WTC11 (cell line): ENCODE measurements around the gene NAGLU. TPM values are rescaled to one million over a fixed set of nuclear protein-coding genes. Genes with fewer than 3 reads are reported as not detected.

ENCODE experiments used
- AFF4 ChIP-seq: sonication (generic); formaldehyde crosslinking; IDR thresholded peaks from 2 replicates; pipeline ENCODE4 v1.8.1; 2023; ENCODE audit warnings: mild to moderate bottlenecking, missing genetic modification reagents, borderline replicate concordance
- ATF1 ChIP-seq: sonication (generic); formaldehyde crosslinking; IDR thresholded peaks from 2 replicates; pipeline ENCODE4 v1.8.1; 2023; ENCODE audit warnings: mild to moderate bottlenecking, moderate library complexity, missing genetic modification reagents
- ATF3 ChIP-seq: sonication (generic); formaldehyde crosslinking; conservative IDR thresholded peaks from 2 replicates; pipeline ENCODE4 v1.8.1; 2022; ENCODE audit warnings: mild to moderate bottlenecking, missing genetic modification reagents
- ATF6 ChIP-seq: sonication (generic); formaldehyde crosslinking; IDR thresholded peaks from 2 replicates; pipeline ENCODE4 v1.8.1; 2023; ENCODE audit warnings: mild to moderate bottlenecking, missing genetic modification reagents
- ELF4 ChIP-seq: sonication (generic); formaldehyde crosslinking; IDR thresholded peaks from 2 replicates; pipeline ENCODE4 v1.8.1; 2022; ENCODE audit warnings: low read depth, mild to moderate bottlenecking, moderate library complexity, missing genetic modification reagents
- EMX1 ChIP-seq: fragments of 250-450 bp; sonication (Bioruptor Pico); IDR thresholded peaks from 2 replicates; pipeline ENCODE4 v1.8.0; 2021; ENCODE audit warnings: mild to moderate bottlenecking
- ESRRA ChIP-seq: sonication (generic); formaldehyde crosslinking; IDR thresholded peaks from 2 replicates; pipeline ENCODE4 v1.8.1; 2022; ENCODE audit warnings: mild to moderate bottlenecking, missing genetic modification reagents, borderline replicate concordance
- GTF2I ChIP-seq: fragments of 250-450 bp; sonication (Bioruptor Pico); conservative IDR thresholded peaks from 2 replicates; pipeline ENCODE4 v1.4.0; 2021; ENCODE audit warnings: mild to moderate bottlenecking
- JAZF1 ChIP-seq: fragments of 250-450 bp; sonication (Bioruptor Pico); IDR thresholded peaks from 2 replicates; pipeline ENCODE4 v1.9.0; 2021; ENCODE audit warnings: moderate library complexity, mild to moderate bottlenecking, inconsistent platforms
- MLX ChIP-seq: sonication (generic); formaldehyde crosslinking; IDR thresholded peaks from 2 replicates; pipeline ENCODE4 v1.8.1; 2023; ENCODE audit warnings: mild to moderate bottlenecking, missing genetic modification reagents, moderate library complexity
- MXD4 ChIP-seq: fragments of 250-450 bp; sonication (Bioruptor Pico); IDR thresholded peaks from 2 replicates; pipeline ENCODE4 v1.8.0; 2021; ENCODE audit warnings: mild to moderate bottlenecking, moderate library complexity, borderline replicate concordance
- MYBL2 ChIP-seq: sonication (generic); formaldehyde crosslinking; IDR thresholded peaks from 2 replicates; pipeline ENCODE4 v1.8.1; 2023; ENCODE audit warnings: mild to moderate bottlenecking, moderate library complexity, missing genetic modification reagents
- NR1H2 ChIP-seq: sonication (generic); formaldehyde crosslinking; IDR thresholded peaks from 2 replicates; pipeline ENCODE4 v1.9.0; 2021; ENCODE audit warnings: mild to moderate bottlenecking, moderate library complexity, missing genetic modification reagents
- SOX15 ChIP-seq: fragments of 250-450 bp; sonication (Bioruptor Pico); IDR thresholded peaks from 2 replicates; pipeline ENCODE4 v1.9.0; 2021; ENCODE audit warnings: mild to moderate bottlenecking
- TEAD1 ChIP-seq: sonication (generic); formaldehyde crosslinking; IDR thresholded peaks from 2 replicates; pipeline ENCODE4 v1.8.0; 2022; ENCODE audit warnings: mild to moderate bottlenecking, missing genetic modification reagents
- USF1 ChIP-seq: sonication (generic); formaldehyde crosslinking; IDR thresholded peaks from 2 replicates; pipeline ENCODE4 v1.8.0; 2022; ENCODE audit warnings: mild to moderate bottlenecking, missing genetic modification reagents
- ZNF121 ChIP-seq: sonication (generic); formaldehyde crosslinking; IDR thresholded peaks from 2 replicates; pipeline ENCODE4 v1.8.0; 2023; ENCODE audit warnings: missing genetic modification reagents
- ZNF396 ChIP-seq: fragments of 250-450 bp; sonication (Bioruptor Pico); IDR thresholded peaks from 2 replicates; pipeline ENCODE4 v1.8.0; 2021; ENCODE audit warnings: mild to moderate bottlenecking, moderate library complexity, borderline replicate concordance
- ZNF671 ChIP-seq: fragments of 250-450 bp; sonication (Bioruptor Pico); IDR thresholded peaks from 2 replicates; pipeline ENCODE4 v1.8.0; 2021; ENCODE audit warnings: mild to moderate bottlenecking
- total RNA-seq: library from RNA; stranded (reverse); gene quantifications from 3 replicates; pipeline ENCODE4 v1.2.3, GENCODE V29; 2021
- TF ChIP-seq, protein P1 (sequence below): sonication (generic); formaldehyde crosslinking; IDR thresholded peaks from 2 replicates; pipeline ENCODE4 v1.8.0; 2023; ENCODE audit warnings: missing genetic modification reagents
- TF ChIP-seq, protein P2 (sequence below): sonication (generic); formaldehyde crosslinking; IDR thresholded peaks from 2 replicates; pipeline ENCODE4 v1.8.0; 2022; ENCODE audit warnings: mild to moderate bottlenecking, missing genetic modification reagents
- TF ChIP-seq, protein P3 (sequence below): fragments of 250-450 bp; sonication (Bioruptor Pico); IDR thresholded peaks from 2 replicates; pipeline ENCODE4 v2.1.2; 2022; ENCODE audit warnings: mild to moderate bottlenecking, moderate library complexity

NAGLU gene
- total RNA-seq, 1 experiment from 2014 or later: 39.3 TPM

GRCh38 chr17:42548070-42548837, 12.2 kb downstream of the NAGLU start (continued):
- TF ChIP-seq MLX (CRISPR knock-in tag): no peak
- TF ChIP-seq AFF4 (CRISPR knock-in tag): peak; percentile 66
- no peak for TF ChIP-seq GTF2I (CRISPR knock-in tag)
- TF ChIP-seq, protein P1, sequence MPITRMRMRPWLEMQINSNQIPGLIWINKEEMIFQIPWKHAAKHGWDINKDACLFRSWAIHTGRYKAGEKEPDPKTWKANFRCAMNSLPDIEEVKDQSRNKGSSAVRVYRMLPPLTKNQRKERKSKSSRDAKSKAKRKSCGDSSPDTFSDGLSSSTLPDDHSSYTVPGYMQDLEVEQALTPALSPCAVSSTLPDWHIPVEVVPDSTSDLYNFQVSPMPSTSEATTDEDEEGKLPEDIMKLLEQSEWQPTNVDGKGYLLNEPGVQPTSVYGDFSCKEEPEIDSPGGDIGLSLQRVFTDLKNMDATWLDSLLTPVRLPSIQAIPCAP: no peak
- TF ChIP-seq ATF6 (CRISPR knock-in tag): no peak
- TF ChIP-seq ATF1 (CRISPR knock-in tag): no peak
- TF ChIP-seq, protein P2, sequence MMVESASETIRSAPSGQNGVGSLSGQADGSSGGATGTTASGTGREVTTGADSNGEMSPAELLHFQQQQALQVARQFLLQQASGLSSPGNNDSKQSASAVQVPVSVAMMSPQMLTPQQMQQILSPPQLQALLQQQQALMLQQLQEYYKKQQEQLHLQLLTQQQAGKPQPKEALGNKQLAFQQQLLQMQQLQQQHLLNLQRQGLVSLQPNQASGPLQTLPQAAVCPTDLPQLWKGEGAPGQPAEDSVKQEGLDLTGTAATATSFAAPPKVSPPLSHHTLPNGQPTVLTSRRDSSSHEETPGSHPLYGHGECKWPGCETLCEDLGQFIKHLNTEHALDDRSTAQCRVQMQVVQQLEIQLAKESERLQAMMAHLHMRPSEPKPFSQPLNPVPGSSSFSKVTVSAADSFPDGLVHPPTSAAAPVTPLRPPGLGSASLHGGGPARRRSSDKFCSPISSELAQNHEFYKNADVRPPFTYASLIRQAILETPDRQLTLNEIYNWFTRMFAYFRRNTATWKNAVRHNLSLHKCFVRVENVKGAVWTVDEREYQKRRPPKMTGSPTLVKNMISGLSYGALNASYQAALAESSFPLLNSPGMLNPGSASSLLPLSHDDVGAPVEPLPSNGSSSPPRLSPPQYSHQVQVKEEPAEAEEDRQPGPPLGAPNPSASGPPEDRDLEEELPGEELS (CRISPR knock-in tag): peak; percentile 16; the same call in 1 of the 2 replicates
- no peak for TF ChIP-seq ZNF671
- no peak for TF ChIP-seq ZNF121 (CRISPR knock-in tag)
- TF ChIP-seq SOX15: no peak
- TF ChIP-seq EMX1 (CRISPR knock-in tag): no peak
- no peak for TF ChIP-seq ELF4 (CRISPR knock-in tag)
- TF ChIP-seq USF1: no peak
- 0 out of 2 replicates have a peak, but pooled peaks have one; percentile 43 for TF ChIP-seq MYBL2 (CRISPR knock-in tag)
- no peak for TF ChIP-seq ATF3 (CRISPR knock-in tag)
- TF ChIP-seq, protein P3, sequence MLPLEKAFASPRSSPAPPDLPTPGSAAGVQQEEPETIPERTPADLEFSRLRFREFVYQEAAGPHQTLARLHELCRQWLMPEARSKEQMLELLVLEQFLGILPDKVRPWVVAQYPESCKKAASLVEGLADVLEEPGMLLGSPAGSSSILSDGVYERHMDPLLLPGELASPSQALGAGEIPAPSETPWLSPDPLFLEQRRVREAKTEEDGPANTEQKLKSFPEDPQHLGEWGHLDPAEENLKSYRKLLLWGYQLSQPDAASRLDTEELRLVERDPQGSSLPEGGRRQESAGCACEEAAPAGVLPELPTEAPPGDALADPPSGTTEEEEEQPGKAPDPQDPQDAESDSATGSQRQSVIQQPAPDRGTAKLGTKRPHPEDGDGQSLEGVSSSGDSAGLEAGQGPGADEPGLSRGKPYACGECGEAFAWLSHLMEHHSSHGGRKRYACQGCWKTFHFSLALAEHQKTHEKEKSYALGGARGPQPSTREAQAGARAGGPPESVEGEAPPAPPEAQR (CRISPR knock-in tag): no peak
- TF ChIP-seq NR1H2: no peak
- TF ChIP-seq MXD4 (CRISPR knock-in tag): no peak
- TF ChIP-seq ESRRA (CRISPR knock-in tag): no peak
- no peak for TF ChIP-seq JAZF1 (CRISPR knock-in tag)
- no peak for TF ChIP-seq TEAD1 (CRISPR knock-in tag)
- no peak for TF ChIP-seq ZNF396 (CRISPR knock-in tag)
